Effector CD4-positive, alpha-beta T cell (primary cell): ENCODE data around the gene GNB1L.
A peak's percentile ranks its signal among the peaks of the same experiment; 100 is the strongest.

Source experiments
- DNase-seq: peaks from one replicate; pipeline ENCODE4 v3.0.0-alpha.2; 2020

The GNB1L gene

GRCh38 chr22:19859861-19860510, 5.3 kb upstream of the GNB1L start:
- DNase-seq = no peak

GRCh38 chr22:19857382-19857781, 2.7 kb upstream of the GNB1L start:
- no peak for DNase-seq

GRCh38 chr22:19855504-19856409, 1.1 kb upstream of the GNB1L start:
- peak; percentile 33 for DNase-seq

GRCh38 chr22:19853879-19854777, 546 bp downstream of the GNB1L start:
- DNase-seq = no peak

- no peak for DNase-seq
Measured at GRCh38 chr22:19853058-19853878, 1.4 kb downstream of the GNB1L start.

GRCh38 chr22:19852177-19852781, 2.4 kb downstream of the GNB1L start:
- no peak for DNase-seq

GRCh38 chr22:19851291-19852176, 3.1 kb downstream of the GNB1L start:
- DNase-seq = no peak

GRCh38 chr22:19850763-19851109, 3.9 kb downstream of the GNB1L start:
- no peak for DNase-seq

- DNase-seq = no peak
Measured at GRCh38 chr22:19849835-19850762, 4.6 kb downstream of the GNB1L start.

GRCh38 chr22:19848298-19849224, 6.1 kb downstream of the GNB1L start:
- no peak for DNase-seq

- DNase-seq = no peak
Measured at GRCh38 chr22:19847345-19847632, 7.4 kb downstream of the GNB1L start.

GRCh38 chr22:19846620-19847344, 7.9 kb downstream of the GNB1L start:
- DNase-seq = no peak

- no peak for DNase-seq
Measured at GRCh38 chr22:19845054-19845722, 9.5 kb downstream of the GNB1L start.

- DNase-seq = no peak
Measured at GRCh38 chr22:19844377-19845053, 10.2 kb downstream of the GNB1L start.

GRCh38 chr22:19843857-19844376, 10.8 kb downstream of the GNB1L start:
- DNase-seq = no peak

GRCh38 chr22:19843107-19843856, 11.4 kb downstream of the GNB1L start:
- DNase-seq = no peak
